C4-2B (cell line): ENCODE data around the gene CCDC57.

Experiments
- ZFX ChIP-seq: fragments of 450-650 bp; IDR thresholded peaks from 2 replicates; pipeline ENCODE4 v1.6.1; 2017
- TF ChIP-seq, protein P1 (sequence below): fragments of 450-650 bp; conservative IDR thresholded peaks from 2 replicates; pipeline ENCODE4 v1.5.1; 2017; ENCODE audit warnings: mild to moderate bottlenecking

DNA sequence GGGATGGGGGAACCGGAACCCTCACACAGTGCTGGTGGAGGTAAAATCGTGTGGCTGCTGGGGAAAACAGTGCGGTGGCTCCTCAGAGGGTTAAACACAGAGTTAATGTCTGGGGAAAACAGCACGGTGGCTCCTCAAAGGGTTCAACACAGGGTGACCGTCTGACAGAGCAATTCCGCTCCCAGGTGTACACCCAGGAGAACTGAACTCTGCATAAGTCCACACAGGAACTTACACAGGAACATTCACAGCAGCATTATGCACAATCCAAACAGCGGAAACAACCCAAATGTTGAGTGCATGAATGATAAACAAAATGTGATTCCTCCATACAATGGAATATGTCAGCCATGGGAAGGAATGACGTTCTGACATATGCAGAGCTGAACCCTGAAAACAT, 51.4 kb downstream of the CCDC57 start:
- TF ChIP-seq, protein P1, sequence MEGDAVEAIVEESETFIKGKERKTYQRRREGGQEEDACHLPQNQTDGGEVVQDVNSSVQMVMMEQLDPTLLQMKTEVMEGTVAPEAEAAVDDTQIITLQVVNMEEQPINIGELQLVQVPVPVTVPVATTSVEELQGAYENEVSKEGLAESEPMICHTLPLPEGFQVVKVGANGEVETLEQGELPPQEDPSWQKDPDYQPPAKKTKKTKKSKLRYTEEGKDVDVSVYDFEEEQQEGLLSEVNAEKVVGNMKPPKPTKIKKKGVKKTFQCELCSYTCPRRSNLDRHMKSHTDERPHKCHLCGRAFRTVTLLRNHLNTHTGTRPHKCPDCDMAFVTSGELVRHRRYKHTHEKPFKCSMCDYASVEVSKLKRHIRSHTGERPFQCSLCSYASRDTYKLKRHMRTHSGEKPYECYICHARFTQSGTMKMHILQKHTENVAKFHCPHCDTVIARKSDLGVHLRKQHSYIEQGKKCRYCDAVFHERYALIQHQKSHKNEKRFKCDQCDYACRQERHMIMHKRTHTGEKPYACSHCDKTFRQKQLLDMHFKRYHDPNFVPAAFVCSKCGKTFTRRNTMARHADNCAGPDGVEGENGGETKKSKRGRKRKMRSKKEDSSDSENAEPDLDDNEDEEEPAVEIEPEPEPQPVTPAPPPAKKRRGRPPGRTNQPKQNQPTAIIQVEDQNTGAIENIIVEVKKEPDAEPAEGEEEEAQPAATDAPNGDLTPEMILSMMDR: no peak
- TF ChIP-seq ZFX: no peak
